IPS-15b (cell line): Measurements from ENCODE around the gene TFDP1.

Experiments
- H3K27me3 ChIP-seq: one replicate; pipeline ENCODE4 v1.6.1; 2013; ENCODE audit warnings: low read length; ENCODE audit not compliant: control insufficient read depth, insufficient read depth
- H3K36me3 ChIP-seq: one replicate; pipeline ENCODE4 v1.6.1; 2013; ENCODE audit warnings: low read length; ENCODE audit not compliant: control insufficient read depth, insufficient read depth
- H3K4me1 ChIP-seq: one replicate; pipeline ENCODE4 v1.6.1; 2013; ENCODE audit warnings: mild to moderate bottlenecking, low read length; ENCODE audit not compliant: control insufficient read depth, insufficient read depth
- H3K4me3 ChIP-seq: one replicate; pipeline ENCODE4 v1.5.1; 2013; ENCODE audit warnings: low read depth, low read length
- H3K9ac ChIP-seq: one replicate; pipeline ENCODE4 v1.6.1; 2013; ENCODE audit warnings: low read depth, mild to moderate bottlenecking, low read length
- H3K9me3 ChIP-seq: one replicate; pipeline ENCODE4 v1.6.1; 2013; ENCODE audit warnings: mild to moderate bottlenecking, low read length; ENCODE audit not compliant: control insufficient read depth, insufficient read depth

TFDP1 gene

GRCh38 chr13:113661509-113661908 is 77.0 kb downstream of the TFDP1 start:
- Histone ChIP-seq H3K27me3 (no peaks in the 10 kb centered on the region), H3K4me3 (no peak overlapping the region), H3K9me3 (no peaks in the 10 kb centered on the region), H3K4me1 (no peaks in the 10 kb centered on the region), H3K9ac (no peak overlapping the region), H3K36me3 (no peaks in the 10 kb centered on the region)

- Histone ChIP-seq H3K4me3 (no peak overlapping the region), H3K9me3 (no peaks in the 10 kb centered on the region), H3K4me1 (no peaks in the 10 kb centered on the region), H3K9ac (no peak overlapping the region), H3K27me3 (no peaks in the 10 kb centered on the region), H3K36me3 (no peaks in the 10 kb centered on the region)
These were observed 79.4 kb downstream of the TFDP1 start for GRCh38 chr13:113663934-113664333.

GRCh38 chr13:113664751-113665596 is 80.4 kb downstream of the TFDP1 start:
- H3K4me3 ChIP-seq, result no peak overlapping the region
- no peaks in the 10 kb centered on the region for H3K36me3 ChIP-seq
- no peaks in the 10 kb centered on the region for H3K9me3 ChIP-seq
- H3K9ac ChIP-seq, result no peak overlapping the region
- H3K27me3 ChIP-seq, result no peaks in the 10 kb centered on the region
- H3K4me1 ChIP-seq, result no peaks in the 10 kb centered on the region

- Histone ChIP-seq H3K4me1 (no peaks in the 10 kb centered on the region), H3K9me3 (no peaks in the 10 kb centered on the region), H3K9ac (no peak overlapping the region), H3K27me3 (no peaks in the 10 kb centered on the region), H3K36me3 (no peaks in the 10 kb centered on the region), H3K4me3 (no peak overlapping the region)
These were observed 81.2 kb downstream of the TFDP1 start for GRCh38 chr13:113665597-113666328.

- no peak overlapping the region for H3K4me3 ChIP-seq
- H3K27me3 ChIP-seq, result no peaks in the 10 kb centered on the region
- no peaks in the 10 kb centered on the region for H3K4me1 ChIP-seq
- H3K9ac ChIP-seq, result no peak overlapping the region
- H3K36me3 ChIP-seq, result no peaks in the 10 kb centered on the region
- no peaks in the 10 kb centered on the region for H3K9me3 ChIP-seq
These were observed 81.7 kb downstream of the TFDP1 start for GRCh38 chr13:113666329-113666670.

GRCh38 chr13:113666951-113667701 is 82.6 kb downstream of the TFDP1 start, which contains the start of gene GRK1:
Gene GRK1 (plus strand): TSS chr13:113667219. CDS start chr13:113667387, 168 bp downstream.
- Histone ChIP-seq H3K4me1 (no peaks in the 10 kb centered on the region), H3K27me3 (no peaks in the 10 kb centered on the region), H3K9ac (no peak within 1 kb of the TSS), H3K9me3 (no peaks in the 10 kb centered on the region), H3K4me3 (no peak within 1 kb of the TSS), H3K36me3 (no peaks in the 10 kb centered on the region)

GRCh38 chr13:113667771-113668490 is 83.4 kb downstream of the TFDP1 start:
- H3K36me3 ChIP-seq, result no peaks in the 10 kb centered on the region
- H3K9me3 ChIP-seq, result no peaks in the 10 kb centered on the region
- no peak overlapping the region for H3K4me3 ChIP-seq
- no peaks in the 10 kb centered on the region for H3K27me3 ChIP-seq
- no peaks in the 10 kb centered on the region for H3K4me1 ChIP-seq
- no peak overlapping the region for H3K9ac ChIP-seq

- H3K9ac ChIP-seq, result no peak overlapping the region
- H3K27me3 ChIP-seq, result no peaks in the 10 kb centered on the region
- H3K4me1 ChIP-seq, result no peaks in the 10 kb centered on the region
- no peak overlapping the region for H3K4me3 ChIP-seq
- H3K9me3 ChIP-seq, result no peaks in the 10 kb centered on the region
- no peaks in the 10 kb centered on the region for H3K36me3 ChIP-seq
These were observed 84.0 kb downstream of the TFDP1 start for GRCh38 chr13:113668491-113668971.

GRCh38 chr13:113669231-113669754 is 84.7 kb downstream of the TFDP1 start:
- H3K9ac ChIP-seq, result no peak overlapping the region
- H3K27me3 ChIP-seq, result no peaks in the 10 kb centered on the region
- H3K36me3 ChIP-seq, result no peaks in the 10 kb centered on the region
- no peaks in the 10 kb centered on the region for H3K4me1 ChIP-seq
- H3K9me3 ChIP-seq, result no peaks in the 10 kb centered on the region
- H3K4me3 ChIP-seq, result no peak overlapping the region

GRCh38 chr13:113669755-113670341 is 85.3 kb downstream of the TFDP1 start:
- Histone ChIP-seq H3K9me3 (no peaks in the 10 kb centered on the region), H3K4me1 (no peaks in the 10 kb centered on the region), H3K27me3 (no peaks in the 10 kb centered on the region), H3K9ac (no peak overlapping the region), H3K36me3 (no peaks in the 10 kb centered on the region), H3K4me3 (no peak overlapping the region)

- no peak overlapping the region for H3K4me3 ChIP-seq
- no peaks in the 10 kb centered on the region for H3K27me3 ChIP-seq
- no peaks in the 10 kb centered on the region for H3K9me3 ChIP-seq
- no peaks in the 10 kb centered on the region for H3K4me1 ChIP-seq
- no peaks in the 10 kb centered on the region for H3K36me3 ChIP-seq
- H3K9ac ChIP-seq, result no peak overlapping the region
These were observed 86.0 kb downstream of the TFDP1 start for GRCh38 chr13:113670541-113670940.
